OCI-LY1 (cell line): Measurements from ENCODE around the gene AIFM2.

Experiments used
- H2AFZ ChIP-seq: fragments of 200-600 bp; sonication (generic), shearing (Covaris generic); 2 replicates; pipeline ENCODE4 v1.6.0; 2014; ENCODE audit warnings: antibody characterized with exemption, mild to moderate bottlenecking, low read length
- H3F3A ChIP-seq: fragments of 200-600 bp; sonication (generic), shearing (Covaris generic); 2 replicates; pipeline ENCODE4 v1.6.0; 2014; ENCODE audit warnings: mild to moderate bottlenecking, antibody characterized with exemption, low read length, moderate library complexity; ENCODE audit not compliant: insufficient read depth
- H3K27ac ChIP-seq: fragments of 200-600 bp; sonication (generic); 2 replicates; pipeline ENCODE4 v1.5.1; 2014; ENCODE audit warnings: low read length, mixed run types, mild to moderate bottlenecking, low read depth; ENCODE audit not compliant: poor library complexity, severe bottlenecking
- H3K27me3 ChIP-seq: fragments of 200-600 bp; sonication (generic); 2 replicates; pipeline ENCODE4 v1.6.0; 2014; ENCODE audit warnings: antibody characterized with exemption, mild to moderate bottlenecking, low read length, moderate library complexity; ENCODE audit not compliant: insufficient read depth
- H3K36me3 ChIP-seq: fragments of 200-600 bp; sonication (generic); 2 replicates; pipeline ENCODE4 v1.6.1; 2014; ENCODE audit warnings: mild to moderate bottlenecking, antibody characterized with exemption, low read length, moderate library complexity, mixed read lengths; ENCODE audit not compliant: insufficient read depth
- H3K4me1 ChIP-seq: fragments of 200-600 bp; sonication (generic); 2 replicates; pipeline ENCODE4 v1.5.1; 2014; ENCODE audit warnings: mild to moderate bottlenecking, low read length, moderate library complexity; ENCODE audit not compliant: insufficient read depth, severe bottlenecking
- H3K4me2 ChIP-seq: fragments of 200-600 bp; sonication (generic), shearing (Covaris generic); 2 replicates; pipeline ENCODE4 v1.6.1; 2014; ENCODE audit warnings: low read length
- H3K4me3 ChIP-seq: fragments of 200-600 bp; sonication (generic); 2 replicates; pipeline ENCODE4 v1.5.1; 2014; ENCODE audit warnings: low read length, low read depth, mild to moderate bottlenecking, mixed read lengths; ENCODE audit not compliant: poor library complexity, severe bottlenecking
- H3K79me2 ChIP-seq: fragments of 200-600 bp; shearing (Covaris generic); 2 replicates; pipeline ENCODE4 v1.6.1; 2016; ENCODE audit warnings: mixed run types, low read length, mixed read lengths; ENCODE audit not compliant: insufficient read depth
- H3K9ac ChIP-seq: fragments of 200-600 bp; sonication (generic), shearing (Covaris generic); 2 replicates; pipeline ENCODE4 v1.6.1; 2014; ENCODE audit warnings: mild to moderate bottlenecking, low read length, mixed read lengths
- H3K9me2 ChIP-seq: fragments of 200-600 bp; sonication (generic), shearing (Covaris generic); 2 replicates; pipeline ENCODE4 v1.6.1; 2014; ENCODE audit warnings: low read depth, mild to moderate bottlenecking, low read length, mixed read lengths
- H3K9me3 ChIP-seq: fragments of 200-600 bp; shearing (Covaris generic); 2 replicates; pipeline ENCODE4 v1.6.1; 2014; ENCODE audit warnings: low read length, mixed read lengths
- H4K20me1 ChIP-seq: fragments of 200-600 bp; sonication (generic), shearing (Covaris generic); 2 replicates; pipeline ENCODE4 v1.6.0; 2016; ENCODE audit warnings: mild to moderate bottlenecking, low read length; ENCODE audit not compliant: insufficient read depth
- EZH2 ChIP-seq: fragments of 200-600 bp; sonication (generic), shearing (Covaris generic); IDR thresholded peaks from 2 replicates; pipeline ENCODE4 v1.8.0; 2017; ENCODE audit warnings: borderline replicate concordance, mixed run types, mild to moderate bottlenecking, antibody characterized with exemption, low read length, moderate library complexity, mixed read lengths
- TF ChIP-seq, protein P1 (sequence below): fragments of 200-600 bp; sonication (generic), shearing (Covaris generic); IDR thresholded peaks from 2 replicates; pipeline ENCODE4 v1.5.1; 2017; ENCODE audit warnings: mild to moderate bottlenecking, antibody characterized with exemption, low read length, moderate library complexity, mixed read lengths

The AIFM2 gene

DNA sequence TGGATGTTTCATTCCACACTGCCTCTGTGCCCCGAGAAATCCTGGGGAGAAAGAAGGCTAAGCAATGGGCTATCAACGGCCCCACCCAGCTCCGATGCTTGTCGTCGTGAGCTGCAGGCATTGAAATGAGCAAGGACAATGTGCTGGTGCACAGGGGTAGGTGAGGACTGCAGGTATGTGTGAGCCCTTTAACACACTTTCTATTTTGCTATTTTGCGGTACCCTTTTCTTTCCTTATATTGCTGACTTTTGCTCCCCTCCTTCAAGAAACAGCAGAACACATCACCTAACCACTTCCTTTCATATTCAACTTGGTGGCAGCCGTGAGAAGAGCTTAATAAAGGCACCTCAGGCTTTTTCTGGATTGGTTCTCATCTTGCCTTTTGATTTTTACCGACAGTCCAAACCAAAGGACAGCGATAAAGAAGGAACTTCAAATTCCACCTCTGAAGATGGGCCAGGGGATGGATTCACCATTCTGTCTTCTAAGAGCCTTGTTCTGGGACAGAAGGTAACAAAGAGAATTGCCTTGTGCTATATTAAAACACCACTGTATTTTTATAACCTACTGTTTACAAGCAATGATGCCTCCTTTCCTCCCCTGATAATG is 39.2 kb downstream of the AIFM2 start:
- no peak overlapping the region for H3K9ac ChIP-seq
- no peaks in the 10 kb centered on the region for H4K20me1 ChIP-seq
- no peak overlapping the region for H2AFZ ChIP-seq
- no peak overlapping the region for H3K4me3 ChIP-seq
- no peaks in the 10 kb centered on the region for H3K4me1 ChIP-seq
- H3K36me3 ChIP-seq, result no peaks in the 10 kb centered on the region
- no peaks in the 10 kb centered on the region; the same call in 1 of the 2 replicates for H3K27me3 ChIP-seq
- no peaks in the 10 kb centered on the region for H3K9me3 ChIP-seq
- H3K9me2 ChIP-seq, result no peaks in the 10 kb centered on the region
- no peak overlapping the region for H3K27ac ChIP-seq
- TF ChIP-seq EZH2, result no peak
- TF ChIP-seq, protein P1, sequence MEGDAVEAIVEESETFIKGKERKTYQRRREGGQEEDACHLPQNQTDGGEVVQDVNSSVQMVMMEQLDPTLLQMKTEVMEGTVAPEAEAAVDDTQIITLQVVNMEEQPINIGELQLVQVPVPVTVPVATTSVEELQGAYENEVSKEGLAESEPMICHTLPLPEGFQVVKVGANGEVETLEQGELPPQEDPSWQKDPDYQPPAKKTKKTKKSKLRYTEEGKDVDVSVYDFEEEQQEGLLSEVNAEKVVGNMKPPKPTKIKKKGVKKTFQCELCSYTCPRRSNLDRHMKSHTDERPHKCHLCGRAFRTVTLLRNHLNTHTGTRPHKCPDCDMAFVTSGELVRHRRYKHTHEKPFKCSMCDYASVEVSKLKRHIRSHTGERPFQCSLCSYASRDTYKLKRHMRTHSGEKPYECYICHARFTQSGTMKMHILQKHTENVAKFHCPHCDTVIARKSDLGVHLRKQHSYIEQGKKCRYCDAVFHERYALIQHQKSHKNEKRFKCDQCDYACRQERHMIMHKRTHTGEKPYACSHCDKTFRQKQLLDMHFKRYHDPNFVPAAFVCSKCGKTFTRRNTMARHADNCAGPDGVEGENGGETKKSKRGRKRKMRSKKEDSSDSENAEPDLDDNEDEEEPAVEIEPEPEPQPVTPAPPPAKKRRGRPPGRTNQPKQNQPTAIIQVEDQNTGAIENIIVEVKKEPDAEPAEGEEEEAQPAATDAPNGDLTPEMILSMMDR, result no peak
- no peak overlapping the region for H3K4me2 ChIP-seq
- H3K79me2 ChIP-seq, result no peaks in the 10 kb centered on the region
- no peaks in the 10 kb centered on the region for H3F3A ChIP-seq

DNA sequence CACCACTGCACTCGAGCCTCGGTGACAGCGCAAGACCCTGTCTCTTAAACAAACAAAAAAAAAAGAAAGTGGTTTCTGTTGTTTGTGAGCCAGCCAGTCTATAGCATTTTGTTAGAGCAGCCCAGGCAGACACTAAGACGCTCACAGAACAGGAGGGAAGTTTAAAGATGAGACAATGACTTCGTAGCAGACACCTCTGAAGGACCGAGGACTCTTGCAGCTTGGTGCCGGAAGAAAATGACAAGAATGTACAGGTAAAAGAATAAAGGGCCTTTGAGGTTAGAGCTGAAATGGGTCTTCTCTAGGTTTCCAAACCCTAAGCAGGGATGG is 40.3 kb downstream of the AIFM2 start:
- H3K27ac ChIP-seq, result no peak overlapping the region
- no peaks in the 10 kb centered on the region for H3K9me2 ChIP-seq
- H3K79me2 ChIP-seq, result no peaks in the 10 kb centered on the region
- no peak overlapping the region for H3K9ac ChIP-seq
- TF ChIP-seq EZH2, result no peak
- TF ChIP-seq, protein P1, result no peak
- no peak overlapping the region for H3K4me3 ChIP-seq
- H3K9me3 ChIP-seq, result no peaks in the 10 kb centered on the region
- no peaks in the 10 kb centered on the region for H3F3A ChIP-seq
- H3K4me2 ChIP-seq, result no peak overlapping the region
- H3K27me3 ChIP-seq, result no peaks in the 10 kb centered on the region; the same call in 1 of the 2 replicates
- H3K4me1 ChIP-seq, result no peaks in the 10 kb centered on the region
- H3K36me3 ChIP-seq, result no peaks in the 10 kb centered on the region
- H2AFZ ChIP-seq, result no peak overlapping the region
- no peaks in the 10 kb centered on the region for H4K20me1 ChIP-seq

DNA sequence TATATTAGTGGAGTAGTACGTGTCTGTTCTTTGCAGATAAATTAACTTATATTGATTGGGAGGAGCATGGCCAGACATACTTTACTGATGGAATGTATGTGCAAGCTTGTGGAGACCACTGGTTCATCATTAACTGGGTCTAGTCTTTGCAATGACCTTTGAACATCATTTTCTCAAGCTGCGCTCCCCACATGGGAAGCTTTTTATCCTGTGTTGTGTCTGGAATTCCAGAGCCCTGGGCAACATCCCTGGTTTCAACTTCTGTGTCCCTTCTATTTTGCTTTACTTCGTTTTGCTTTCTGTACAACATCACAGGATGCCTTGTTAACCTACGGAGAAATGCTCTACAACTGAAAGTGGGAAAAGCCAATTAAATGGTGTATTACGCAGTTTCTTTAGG is 41.7 kb downstream of the AIFM2 start:
- Histone ChIP-seq H3K4me3 (no peak overlapping the region), H3K27ac (no peak overlapping the region), H3K9ac (no peak overlapping the region), H3K27me3 (no peaks in the 10 kb centered on the region; the same call in 1 of the 2 replicates), H3K4me2 (no peak overlapping the region), H3K36me3 (no peaks in the 10 kb centered on the region), H3F3A (no peaks in the 10 kb centered on the region), H3K4me1 (no peaks in the 10 kb centered on the region), H2AFZ (no peak overlapping the region), H4K20me1 (no peaks in the 10 kb centered on the region), H3K9me2 (no peaks in the 10 kb centered on the region), H3K9me3 (no peaks in the 10 kb centered on the region), H3K79me2 (no peaks in the 10 kb centered on the region)
- no peak for TF ChIP-seq EZH2
- TF ChIP-seq, protein P1, result no peak
